GM12878 (cell line): ENCODE results near the gene SRMS. TPM values are rescaled to one million over a fixed set of nuclear protein-coding genes. Genes with fewer than 3 reads are reported as not detected.

Source experiments
- ATAC-seq: fragments of 200-7000 bp; cut with Tn5 transposase; 3 replicates; pipeline ENCODE4 v1.9.1; 2020; ENCODE audit warnings: mild to moderate bottlenecking, moderate library complexity
- BruUV-seq: library from RNA; stranded (reverse); fragments of 400-500 nt; replicated peaks from 2 replicates; lab custom pipeline; 2021; lab: Mats Ljungman, UMichigan
- CTCF ChIA-PET: fragments of 300-600 bp; sonication (Branson Sonifier 250); formaldehyde crosslinking; extraction: SDS; loops from one replicate; lab custom pipeline; 2021; ENCODE audit warnings: inconsistent platforms; lab: Yijun Ruan, JAX
- POLR2A ChIA-PET: fragments of 350-600 bp; formaldehyde crosslinking; extraction: SDS; loops from one replicate; lab custom pipeline; 2021; ENCODE audit warnings: inconsistent platforms; lab: Charles Lee
- RAD21 ChIA-PET: fragments of 300-600 bp; sonication (Branson Sonifier 250); formaldehyde crosslinking; loops from one replicate; lab custom pipeline; 2023; ENCODE audit warnings: antibody characterized with exemption; ENCODE audit not compliant: unreplicated experiment; lab: Charles Lee
- SMC1A ChIA-PET: fragments of 300-600 bp; sonication (Branson Sonifier 250); formaldehyde crosslinking; loops from one replicate; lab custom pipeline; 2023; ENCODE audit not compliant: unreplicated experiment, uncharacterized antibody; lab: Charles Lee
- DNase-seq: peaks from one replicate; pipeline ENCODE4 v3.0.0-alpha.2; 2011; ENCODE audit warnings: low read depth, low spot score
- FAIRE-seq: peaks from 3 replicates; lab custom pipeline; 2011; peaks lifted over from hg19 to GRCh38; lab: Jason Lieb, UNC
- H2AFZ ChIP-seq: 2 replicates; pipeline ENCODE4 v1.6.0; 2011; ENCODE audit warnings: low read depth, low read length, control low read depth; ENCODE audit not compliant: control insufficient read depth
- H3K27ac ChIP-seq: 2 replicates; pipeline ENCODE4 v1.5.1; 2011; ENCODE audit warnings: control low read depth; ENCODE audit not compliant: control insufficient read depth, insufficient read depth
- H3K27me3 ChIP-seq, 2 experiments: replicated peaks in 1 of 2; 2 replicates each; pipeline versions ENCODE4 v1.6.0 to v1.6.1; 2011; ENCODE audit warnings: low read length in 1 of 2; ENCODE audit not compliant: control insufficient read depth in 2 of 2, insufficient read depth in 2 of 2
- H3K36me3 ChIP-seq, 2 experiments: 2 replicates each; pipeline ENCODE4 v1.5.1; 2011; ENCODE audit warnings: low read length in 1 of 2; ENCODE audit not compliant: control insufficient read depth in 2 of 2, insufficient read depth in 2 of 2
- H3K4me1 ChIP-seq: 2 replicates; pipeline ENCODE4 v1.6.1; 2011; ENCODE audit warnings: mild to moderate bottlenecking, low read length, moderate library complexity, mixed read lengths; ENCODE audit not compliant: control insufficient read depth, insufficient read depth
- H3K4me2 ChIP-seq: 2 replicates; pipeline ENCODE4 v1.6.0; 2011; ENCODE audit warnings: control low read depth; ENCODE audit not compliant: control insufficient read depth, insufficient read depth
- H3K4me3 ChIP-seq: fragments of 200-600 bp; sonication (generic); 2 replicates; pipeline ENCODE4 v1.5.1; 2016
- H3K79me2 ChIP-seq: 2 replicates; pipeline ENCODE4 v1.6.0; 2011; ENCODE audit warnings: low read length; ENCODE audit not compliant: control insufficient read depth, insufficient read depth
- H3K9ac ChIP-seq: 2 replicates; pipeline ENCODE4 v1.8.0; 2011; ENCODE audit warnings: low read length, control low read depth, mixed read lengths; ENCODE audit not compliant: control insufficient read depth, insufficient read depth
- H3K9me3 ChIP-seq: replicated peaks from 3 replicates; pipeline ENCODE4 v1.5.1; 2011; ENCODE audit warnings: mild to moderate bottlenecking, low read length; ENCODE audit not compliant: control insufficient read depth, insufficient read depth
- H4K20me1 ChIP-seq: 2 replicates; pipeline ENCODE4 v1.6.0; 2011; ENCODE audit not compliant: control insufficient read depth, insufficient read depth
- BHLHE40 ChIP-seq, 2 experiments: fragments of 450-650 bp in 1 of 2; IDR thresholded peaks; 2 replicates each; pipeline ENCODE4 v1.6.1; 2011 to 2017; ENCODE audit warnings: low read depth in 2 of 2, borderline replicate concordance in 1 of 2, improper control_type of control experiment in 1 of 2, low read length in 1 of 2, mild to moderate bottlenecking in 1 of 2
- CBX3 ChIP-seq: fragments of 200-600 bp; sonication (generic); IDR thresholded peaks from 2 replicates; pipeline ENCODE4 v1.6.1; 2016; ENCODE audit warnings: low read depth, borderline replicate concordance
- CEBPB ChIP-seq, 2 experiments: fragments of 150-350 bp in 1 of 2; IDR thresholded peaks; 2 replicates each; pipeline ENCODE4 v1.6.1; 2012 to 2014; ENCODE audit warnings: low read depth in 2 of 2, low read length in 2 of 2, borderline replicate concordance in 1 of 2, inconsistent platforms in 1 of 2
- CHD1 ChIP-seq: IDR thresholded peaks from 2 replicates; pipeline ENCODE4 v1.6.1; 2012; ENCODE audit warnings: low read depth, low read length, improper control_type of control experiment
- CHD4 ChIP-seq: fragments of 200-600 bp; sonication (generic); IDR thresholded peaks from 2 replicates; pipeline ENCODE4 v1.6.1; 2016; ENCODE audit warnings: mild to moderate bottlenecking
- CREM ChIP-seq: IDR thresholded peaks from 2 replicates; pipeline ENCODE4 v1.6.1; 2014; ENCODE audit warnings: antibody characterized with exemption, low read depth
- DPF2 ChIP-seq: fragments of 450-650 bp; IDR thresholded peaks from 2 replicates; pipeline ENCODE4 v1.6.1; 2017; ENCODE audit warnings: mild to moderate bottlenecking
- EED ChIP-seq: sonication (generic); IDR thresholded peaks from 2 replicates; pipeline ENCODE4 v1.6.1; 2016; ENCODE audit warnings: antibody characterized with exemption, low read depth
- JUND ChIP-seq: IDR thresholded peaks from 2 replicates; pipeline ENCODE4 v1.6.1; 2012; ENCODE audit warnings: low read depth, mild to moderate bottlenecking, low read length, improper control_type of control experiment, moderate library complexity
- KLF5 ChIP-seq: fragments of 450-650 bp; IDR thresholded peaks from 2 replicates; pipeline ENCODE4 v1.6.1; 2014; ENCODE audit warnings: mild to moderate bottlenecking; ENCODE audit not compliant: partially characterized antibody
- MYC ChIP-seq: IDR thresholded peaks from 2 replicates; pipeline ENCODE4 v1.6.1; 2011; ENCODE audit warnings: mild to moderate bottlenecking, low read length, moderate library complexity, inconsistent platforms; ENCODE audit not compliant: insufficient read depth, insufficient replicate concordance, insufficient read length, severe bottlenecking
- RBBP5 ChIP-seq: fragments of 200-600 bp; sonication (generic); conservative IDR thresholded peaks from 2 replicates; pipeline ENCODE4 v1.6.1; 2016
- SMC3 ChIP-seq: IDR thresholded peaks from 2 replicates; pipeline ENCODE4 v1.6.1; 2011; ENCODE audit warnings: low read length, improper control_type of control experiment, borderline replicate concordance
- ZNF274 ChIP-seq: IDR thresholded peaks from one replicate; pipeline ENCODE4 v1.8.0; 2011; ENCODE audit not compliant: insufficient read length, insufficient read depth
- ZNF622 ChIP-seq: fragments of 450-650 bp; IDR thresholded peaks from 2 replicates; pipeline ENCODE4 v1.6.1; 2017; ENCODE audit warnings: mild to moderate bottlenecking, inconsistent platforms
- WGBS: methylation state at CpG from one replicate; pipeline ENCODE4 v1.1.6; 2016; ENCODE audit warnings: low lambda C conversion rate; ENCODE audit not compliant: insufficient replicate concordance, insufficient coverage; ENCODE audit errors: missing lambda C conversion rate; 5-methylcytosine and 5-hydroxymethylcytosine counted together
- in situ Hi-C: fragments of 300-500 bp; cut with MboI; formaldehyde crosslinking; loops from 9 replicates; pipeline ENCODE4 v1.14.3; 2018; ENCODE audit warnings: mixed read lengths
- intact Hi-C: fragments of 100-400 bp; cut with micrococcal nuclease; formaldehyde crosslinking; loops from one replicate; pipeline ENCODE4 v1.14.2; 2022; ENCODE audit not compliant: unreplicated experiment
- polyA plus RNA-seq, 11 experiments: library from polyadenylated mRNA; depleted of rRNA in 4 of 11; unstranded in 6 of 11; stranded (reverse) in 5 of 11; fragments of >200 nt; fragmentation: Nextera tagmentation in 4 of 11; fragmentation: Illumina TruSeq in 1 of 11; extraction: Ambion mirVana in 4 of 11; extraction: Trizol in 1 of 11; gene quantifications; 1 replicate in 1 of 11; 2 replicates in 10 of 11; pipeline versions ENCODE4 v1.2.1 to v1.2.3, GENCODE V29; 2011 to 2016; ENCODE audit warnings: inconsistent platforms in 2 of 11, missing spikeins in 2 of 11, low read depth in 1 of 11
- total RNA-seq, 4 experiments: library from RNA; depleted of rRNA in 3 of 4; stranded (reverse); fragments of >200 nt in 3 of 4; fragmentation: Illumina TruSeq in 1 of 4; extraction: Trizol in 1 of 4; gene quantifications; 2 replicates each; pipeline versions ENCODE4 v1.2.1 to v1.2.3, GENCODE V29; 2013 to 2021
- TF ChIP-seq, protein P1 (sequence below): fragments of 450-650 bp; IDR thresholded peaks from 2 replicates; pipeline ENCODE4 v1.6.1; 2017; ENCODE audit warnings: mild to moderate bottlenecking
- TF ChIP-seq, protein P2 (sequence below): fragments of 450-650 bp; conservative IDR thresholded peaks from 2 replicates; pipeline ENCODE4 v1.6.1; 2017; ENCODE audit warnings: mild to moderate bottlenecking, moderate library complexity

The SRMS gene
- total and polyA plus RNA-seq, 10 of the 15 experiments (the other 5 are each of a cell fraction or from before 2014, with no cell fraction given): not detected

DNA sequence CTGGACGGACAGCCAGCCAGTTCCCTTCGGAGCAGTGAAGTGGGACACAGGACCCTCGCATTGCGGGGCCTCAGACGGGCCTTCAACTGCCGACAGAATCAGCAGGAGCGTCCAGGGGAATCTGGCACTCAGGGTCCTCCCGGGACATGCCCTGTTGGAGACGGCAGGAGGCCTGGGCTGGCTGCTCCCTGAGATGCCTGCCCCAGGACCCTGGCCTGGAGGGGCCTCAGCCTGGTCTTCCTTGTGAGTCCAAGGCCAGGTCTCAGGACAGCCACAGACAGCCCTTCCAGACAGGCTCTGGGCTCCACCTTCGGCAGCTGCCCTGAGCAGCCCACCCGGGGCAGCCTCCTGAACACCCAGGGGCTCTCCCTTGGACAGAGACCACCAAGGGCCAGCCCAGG lies 41.1 kb upstream of the SRMS start:
- DNase-seq: no peak
- ChIA-PET POLR2A (no interaction called here), RAD21 (no interaction called here), SMC1A (no interaction called here), CTCF (no interaction called here)
- Histone ChIP-seq H3K9ac (no peak overlapping the region), H3K4me1 (no peaks in the 10 kb centered on the region), H4K20me1 (no peaks in the 10 kb centered on the region), H2AFZ (no peak overlapping the region), H3K79me2 (no peaks in the 10 kb centered on the region), H3K9me3 (no peaks in the 10 kb centered on the region), H3K27me3 (no peaks in the 10 kb centered on the region), H3K4me2 (no peak overlapping the region), H3K27ac (no peak overlapping the region), H3K36me3 (peaks cover 4 to 7% of the 10 kb centered on the region in 2 experiments; a peak in 3 of 4 replicates), H3K4me3 (no peak overlapping the region)
- in situ Hi-C loops (no loop called here), intact Hi-C loops (no loop called here)
- BruUV-seq: no TSS peak
- WGBS: 95% methylated on average over 11 of the region's 11 CpGs
- no peak for ATAC-seq
- no peak for TF ChIP-seq ZNF622
- no peak for TF ChIP-seq DPF2
- TF ChIP-seq CREM: no peak
- no peak for TF ChIP-seq MYC
- no peak for TF ChIP-seq CEBPB (IDR thresholded peaks at IDR 0.05; ENCODE audit: borderline replicate concordance in 1 of 2, low read depth in 2 of 2, low read length in 2 of 2)
- TF ChIP-seq RBBP5: no peak
- TF ChIP-seq, protein P1, sequence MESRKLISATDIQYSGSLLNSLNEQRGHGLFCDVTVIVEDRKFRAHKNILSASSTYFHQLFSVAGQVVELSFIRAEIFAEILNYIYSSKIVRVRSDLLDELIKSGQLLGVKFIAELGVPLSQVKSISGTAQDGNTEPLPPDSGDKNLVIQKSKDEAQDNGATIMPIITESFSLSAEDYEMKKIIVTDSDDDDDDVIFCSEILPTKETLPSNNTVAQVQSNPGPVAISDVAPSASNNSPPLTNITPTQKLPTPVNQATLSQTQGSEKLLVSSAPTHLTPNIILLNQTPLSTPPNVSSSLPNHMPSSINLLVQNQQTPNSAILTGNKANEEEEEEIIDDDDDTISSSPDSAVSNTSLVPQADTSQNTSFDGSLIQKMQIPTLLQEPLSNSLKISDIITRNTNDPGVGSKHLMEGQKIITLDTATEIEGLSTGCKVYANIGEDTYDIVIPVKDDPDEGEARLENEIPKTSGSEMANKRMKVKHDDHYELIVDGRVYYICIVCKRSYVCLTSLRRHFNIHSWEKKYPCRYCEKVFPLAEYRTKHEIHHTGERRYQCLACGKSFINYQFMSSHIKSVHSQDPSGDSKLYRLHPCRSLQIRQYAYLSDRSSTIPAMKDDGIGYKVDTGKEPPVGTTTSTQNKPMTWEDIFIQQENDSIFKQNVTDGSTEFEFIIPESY: no peak
- TF ChIP-seq CBX3: no peak
- no peak for TF ChIP-seq CHD1
- no peak for TF ChIP-seq BHLHE40 (IDR thresholded peaks at IDR 0.05; ENCODE audit: borderline replicate concordance in 1 of 2, low read depth in 2 of 2, low read length in 1 of 2)
- TF ChIP-seq EED: no peak
- no peak for TF ChIP-seq CHD4
- TF ChIP-seq ZNF274: no peak
- TF ChIP-seq JUND: no peak
- TF ChIP-seq, protein P2, sequence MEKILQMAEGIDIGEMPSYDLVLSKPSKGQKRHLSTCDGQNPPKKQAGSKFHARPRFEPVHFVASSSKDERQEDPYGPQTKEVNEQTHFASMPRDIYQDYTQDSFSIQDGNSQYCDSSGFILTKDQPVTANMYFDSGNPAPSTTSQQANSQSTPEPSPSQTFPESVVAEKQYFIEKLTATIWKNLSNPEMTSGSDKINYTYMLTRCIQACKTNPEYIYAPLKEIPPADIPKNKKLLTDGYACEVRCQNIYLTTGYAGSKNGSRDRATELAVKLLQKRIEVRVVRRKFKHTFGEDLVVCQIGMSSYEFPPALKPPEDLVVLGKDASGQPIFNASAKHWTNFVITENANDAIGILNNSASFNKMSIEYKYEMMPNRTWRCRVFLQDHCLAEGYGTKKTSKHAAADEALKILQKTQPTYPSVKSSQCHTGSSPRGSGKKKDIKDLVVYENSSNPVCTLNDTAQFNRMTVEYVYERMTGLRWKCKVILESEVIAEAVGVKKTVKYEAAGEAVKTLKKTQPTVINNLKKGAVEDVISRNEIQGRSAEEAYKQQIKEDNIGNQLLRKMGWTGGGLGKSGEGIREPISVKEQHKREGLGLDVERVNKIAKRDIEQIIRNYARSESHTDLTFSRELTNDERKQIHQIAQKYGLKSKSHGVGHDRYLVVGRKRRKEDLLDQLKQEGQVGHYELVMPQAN: no peak
- no peak for TF ChIP-seq KLF5
- TF ChIP-seq SMC3: no peak
- no peak for FAIRE-seq
